Measurements from ENCODE around the gene TCF12.

DNA sequence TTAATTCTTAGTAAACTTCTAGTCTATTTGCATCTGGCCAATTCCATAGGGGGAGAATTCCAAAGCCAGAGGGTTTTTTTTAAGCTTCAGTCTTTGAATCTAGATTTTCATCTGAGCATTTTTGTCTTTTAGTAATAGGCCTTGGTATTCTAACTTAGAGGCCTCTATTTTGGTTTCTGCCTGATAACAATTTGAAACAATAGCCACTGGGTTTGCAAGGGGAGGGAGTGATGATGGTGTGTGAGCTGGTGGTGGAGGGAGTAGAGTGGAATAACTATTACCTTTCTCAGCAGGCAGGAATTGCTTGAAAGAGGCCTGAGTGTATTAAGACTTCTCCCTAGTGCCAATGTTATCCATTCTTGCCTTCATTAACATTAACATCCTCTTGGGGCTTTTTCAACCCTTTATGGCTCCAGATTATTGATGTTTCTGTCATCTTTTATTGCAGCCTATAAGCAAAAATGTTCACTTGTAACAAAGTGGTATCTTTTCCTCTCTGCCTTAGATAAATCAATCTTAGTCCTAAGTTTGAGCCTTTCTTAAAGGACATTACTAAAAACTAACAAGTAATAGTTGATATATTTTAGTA lies 26.5 kb upstream of the TCF12 start:
- TF ChIP-seq, protein P1, sequence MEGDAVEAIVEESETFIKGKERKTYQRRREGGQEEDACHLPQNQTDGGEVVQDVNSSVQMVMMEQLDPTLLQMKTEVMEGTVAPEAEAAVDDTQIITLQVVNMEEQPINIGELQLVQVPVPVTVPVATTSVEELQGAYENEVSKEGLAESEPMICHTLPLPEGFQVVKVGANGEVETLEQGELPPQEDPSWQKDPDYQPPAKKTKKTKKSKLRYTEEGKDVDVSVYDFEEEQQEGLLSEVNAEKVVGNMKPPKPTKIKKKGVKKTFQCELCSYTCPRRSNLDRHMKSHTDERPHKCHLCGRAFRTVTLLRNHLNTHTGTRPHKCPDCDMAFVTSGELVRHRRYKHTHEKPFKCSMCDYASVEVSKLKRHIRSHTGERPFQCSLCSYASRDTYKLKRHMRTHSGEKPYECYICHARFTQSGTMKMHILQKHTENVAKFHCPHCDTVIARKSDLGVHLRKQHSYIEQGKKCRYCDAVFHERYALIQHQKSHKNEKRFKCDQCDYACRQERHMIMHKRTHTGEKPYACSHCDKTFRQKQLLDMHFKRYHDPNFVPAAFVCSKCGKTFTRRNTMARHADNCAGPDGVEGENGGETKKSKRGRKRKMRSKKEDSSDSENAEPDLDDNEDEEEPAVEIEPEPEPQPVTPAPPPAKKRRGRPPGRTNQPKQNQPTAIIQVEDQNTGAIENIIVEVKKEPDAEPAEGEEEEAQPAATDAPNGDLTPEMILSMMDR (IDR thresholded peaks at IDR 0.05) = no peak
- TF ChIP-seq POLR2AphosphoS5 (IDR thresholded peaks at IDR 0.05) = no peak
